PFSK-1 (cell line): Measurements from ENCODE around the gene WDR54.

Source experiments
- FOXP2 ChIP-seq: optimal IDR thresholded peaks from 2 replicates; pipeline ENCODE3; 2011; ENCODE audit warnings: borderline replicate concordance, control low read depth, inconsistent platforms; ENCODE audit not compliant: insufficient read depth; ENCODE audit errors: extremely low read length, extremely low read depth
- POLR2AphosphoS5 ChIP-seq: IDR thresholded peaks from 2 replicates; pipeline ENCODE4 v1.6.1; 2012; ENCODE audit warnings: low read depth, mild to moderate bottlenecking, control low read depth, low read length, moderate library complexity
- SIN3A ChIP-seq: IDR thresholded peaks from 2 replicates; pipeline ENCODE4 v1.6.1; 2012; ENCODE audit warnings: mild to moderate bottlenecking, low read length, moderate library complexity, borderline replicate concordance; ENCODE audit not compliant: insufficient read depth
- TAF1 ChIP-seq: IDR thresholded peaks from 2 replicates; pipeline ENCODE4 v1.6.1; 2012; ENCODE audit warnings: low read length, control low read depth, borderline replicate concordance; ENCODE audit not compliant: insufficient read depth
- TF ChIP-seq, protein P1 (sequence below), 2 experiments: IDR thresholded peaks; 2 replicates each; pipeline versions ENCODE4 v1.6.1 to v1.8.0; 2011 to 2012; ENCODE audit warnings: low read depth in 2 of 2, low read length in 2 of 2, control low read depth in 1 of 2, inconsistent platforms in 1 of 2, mild to moderate bottlenecking in 1 of 2, moderate library complexity in 1 of 2; ENCODE audit not compliant: insufficient read depth in 1 of 2

The WDR54 gene

DNA sequence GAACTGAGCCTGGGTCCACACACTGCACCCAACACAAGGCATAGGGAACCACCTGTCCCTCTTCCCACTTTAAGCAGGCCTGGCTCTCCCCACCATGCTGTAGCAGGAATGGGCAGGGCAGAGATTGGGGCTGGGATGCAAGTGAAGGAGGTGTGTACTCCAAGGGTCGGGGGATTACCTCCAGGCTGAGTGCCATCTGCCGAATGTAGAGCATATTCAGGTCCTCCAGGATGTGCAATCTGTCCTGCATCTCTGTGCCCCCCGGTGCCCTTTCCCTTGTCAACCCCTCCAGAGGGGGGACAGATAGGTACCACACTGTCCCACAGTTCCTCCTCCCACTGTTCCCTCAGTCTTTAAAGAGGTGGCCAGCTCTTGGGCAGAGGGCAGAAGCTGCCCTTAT, 17.8 kb downstream of the WDR54 start:
- TF ChIP-seq SIN3A: no peak
- no peak for TF ChIP-seq FOXP2
- TF ChIP-seq TAF1: no peak
- TF ChIP-seq, protein P1, sequence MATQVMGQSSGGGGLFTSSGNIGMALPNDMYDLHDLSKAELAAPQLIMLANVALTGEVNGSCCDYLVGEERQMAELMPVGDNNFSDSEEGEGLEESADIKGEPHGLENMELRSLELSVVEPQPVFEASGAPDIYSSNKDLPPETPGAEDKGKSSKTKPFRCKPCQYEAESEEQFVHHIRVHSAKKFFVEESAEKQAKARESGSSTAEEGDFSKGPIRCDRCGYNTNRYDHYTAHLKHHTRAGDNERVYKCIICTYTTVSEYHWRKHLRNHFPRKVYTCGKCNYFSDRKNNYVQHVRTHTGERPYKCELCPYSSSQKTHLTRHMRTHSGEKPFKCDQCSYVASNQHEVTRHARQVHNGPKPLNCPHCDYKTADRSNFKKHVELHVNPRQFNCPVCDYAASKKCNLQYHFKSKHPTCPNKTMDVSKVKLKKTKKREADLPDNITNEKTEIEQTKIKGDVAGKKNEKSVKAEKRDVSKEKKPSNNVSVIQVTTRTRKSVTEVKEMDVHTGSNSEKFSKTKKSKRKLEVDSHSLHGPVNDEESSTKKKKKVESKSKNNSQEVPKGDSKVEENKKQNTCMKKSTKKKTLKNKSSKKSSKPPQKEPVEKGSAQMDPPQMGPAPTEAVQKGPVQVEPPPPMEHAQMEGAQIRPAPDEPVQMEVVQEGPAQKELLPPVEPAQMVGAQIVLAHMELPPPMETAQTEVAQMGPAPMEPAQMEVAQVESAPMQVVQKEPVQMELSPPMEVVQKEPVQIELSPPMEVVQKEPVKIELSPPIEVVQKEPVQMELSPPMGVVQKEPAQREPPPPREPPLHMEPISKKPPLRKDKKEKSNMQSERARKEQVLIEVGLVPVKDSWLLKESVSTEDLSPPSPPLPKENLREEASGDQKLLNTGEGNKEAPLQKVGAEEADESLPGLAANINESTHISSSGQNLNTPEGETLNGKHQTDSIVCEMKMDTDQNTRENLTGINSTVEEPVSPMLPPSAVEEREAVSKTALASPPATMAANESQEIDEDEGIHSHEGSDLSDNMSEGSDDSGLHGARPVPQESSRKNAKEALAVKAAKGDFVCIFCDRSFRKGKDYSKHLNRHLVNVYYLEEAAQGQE (IDR thresholded peaks at IDR 0.05; ENCODE audit: insufficient read depth in 1 of 2, low read depth in 2 of 2, low read length in 2 of 2): no peak
- no peak for TF ChIP-seq POLR2AphosphoS5

DNA sequence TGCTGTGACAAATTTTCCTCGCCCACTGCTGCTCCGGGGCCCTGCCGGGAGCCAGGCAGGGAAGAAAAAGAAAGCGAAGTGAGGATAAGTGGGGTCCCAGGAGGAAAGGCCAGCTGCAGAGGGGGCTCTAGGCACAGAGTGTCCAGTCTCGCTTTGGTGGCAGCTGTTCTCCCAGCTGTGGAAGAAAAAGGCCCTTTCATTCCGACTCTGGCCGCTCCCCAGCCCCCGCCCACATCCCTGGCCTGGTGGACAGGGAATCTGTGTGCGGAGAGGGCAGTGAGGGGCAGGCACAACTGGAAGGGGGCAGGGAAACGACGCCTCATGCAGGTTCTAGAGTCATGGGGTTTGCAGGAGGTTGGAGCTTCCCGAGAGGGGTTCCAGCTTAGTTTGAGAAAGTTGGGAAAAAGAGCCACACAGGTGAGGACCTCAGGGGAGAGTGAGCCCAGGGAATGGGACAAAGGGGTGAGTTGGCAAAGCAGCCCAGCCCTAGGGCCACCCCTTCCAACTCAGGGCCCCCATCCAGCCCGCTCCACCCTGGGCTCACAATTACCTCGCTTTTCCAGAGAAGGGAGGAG, 18.4 kb downstream of the WDR54 start:
- TF ChIP-seq POLR2AphosphoS5 (no peak; the same call in 1 of the 2 replicates), SIN3A (no peak)

DNA sequence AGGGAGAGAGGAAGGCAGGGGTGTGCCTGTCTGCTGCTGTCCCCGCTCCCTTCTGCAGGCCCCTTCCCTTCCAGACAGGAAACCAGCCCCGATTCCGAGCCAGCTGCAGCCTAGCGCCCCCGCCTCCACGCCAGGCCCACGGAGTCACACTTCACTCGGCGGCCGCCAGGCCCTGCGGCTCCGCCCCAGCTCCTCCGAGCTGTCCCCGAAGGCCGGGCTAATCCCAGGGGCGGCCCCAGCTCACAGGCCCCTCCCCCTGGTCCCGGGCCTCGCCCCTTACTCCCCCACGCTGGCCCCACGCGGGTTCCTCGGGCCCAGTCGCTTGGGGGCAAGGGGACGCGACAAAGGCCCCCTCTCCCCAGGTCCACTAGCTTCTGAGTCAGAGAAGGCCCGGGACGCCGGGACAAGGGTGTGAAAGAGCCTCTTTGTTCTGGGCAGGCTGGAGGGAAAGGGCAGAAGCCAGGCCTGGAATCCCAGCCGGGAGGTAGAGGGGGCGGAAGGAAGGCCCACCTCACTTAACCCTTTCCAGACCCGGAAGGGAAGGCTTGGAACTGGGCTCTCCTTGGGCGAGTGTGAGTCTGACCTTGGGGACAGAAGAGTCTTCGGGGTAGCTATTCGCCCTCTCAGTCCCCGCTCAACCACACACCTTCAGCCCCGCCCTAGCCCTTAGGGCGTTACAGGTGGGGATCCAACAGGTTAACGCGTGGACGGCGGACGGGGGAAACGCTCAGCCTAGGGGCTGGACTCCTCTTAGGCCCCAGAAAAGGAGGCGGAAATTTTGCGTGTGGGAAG, 19.0 kb downstream of the WDR54 start:
- TF ChIP-seq, protein P1 (IDR thresholded peaks at IDR 0.05; ENCODE audit: insufficient read depth in 1 of 2, low read depth in 2 of 2, low read length in 2 of 2): 0 out of 4 replicates have a peak, but pooled peaks of 1 of the 2 experiments have one; percentile 50
- TF ChIP-seq POLR2AphosphoS5: peak; percentile 84
- peak; percentile 84; the same call in 1 of the 2 replicates for TF ChIP-seq TAF1
- TF ChIP-seq FOXP2: peak; percentile 84
- TF ChIP-seq SIN3A: peak; percentile 78; the same call in 1 of the 2 replicates

DNA sequence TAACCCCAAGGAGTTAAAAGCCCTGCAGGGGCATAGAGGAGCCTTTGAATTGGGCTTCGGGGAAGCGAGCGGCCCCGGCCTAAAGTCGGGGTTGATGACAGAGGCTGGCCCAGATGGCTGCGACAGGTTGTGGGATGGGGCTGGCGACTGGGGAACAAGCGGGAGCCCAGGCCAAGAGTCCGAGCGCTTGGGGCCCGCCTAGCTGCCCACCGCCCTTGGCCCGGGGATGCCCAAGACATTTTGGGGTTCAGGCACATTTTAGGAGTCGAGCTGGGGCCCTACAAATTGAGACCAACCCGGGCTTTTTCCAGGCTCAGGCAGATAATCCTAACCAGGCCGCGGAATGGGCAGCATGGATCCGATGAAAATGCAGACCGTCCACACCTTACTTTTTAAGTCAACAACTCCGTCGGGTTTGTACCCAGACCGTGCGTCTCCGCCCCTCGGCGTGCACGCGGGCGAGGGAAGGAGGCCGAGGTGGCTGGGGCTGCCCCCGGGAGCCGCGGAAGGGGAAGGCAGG, 19.7 kb downstream of the WDR54 start:
- TF ChIP-seq SIN3A: no peak
- no peak for TF ChIP-seq FOXP2
- TF ChIP-seq, protein P1 (IDR thresholded peaks at IDR 0.05; ENCODE audit: insufficient read depth in 1 of 2, low read depth in 2 of 2, low read length in 2 of 2): no peak
- TF ChIP-seq POLR2AphosphoS5: no peak
- TF ChIP-seq TAF1: no peak

DNA sequence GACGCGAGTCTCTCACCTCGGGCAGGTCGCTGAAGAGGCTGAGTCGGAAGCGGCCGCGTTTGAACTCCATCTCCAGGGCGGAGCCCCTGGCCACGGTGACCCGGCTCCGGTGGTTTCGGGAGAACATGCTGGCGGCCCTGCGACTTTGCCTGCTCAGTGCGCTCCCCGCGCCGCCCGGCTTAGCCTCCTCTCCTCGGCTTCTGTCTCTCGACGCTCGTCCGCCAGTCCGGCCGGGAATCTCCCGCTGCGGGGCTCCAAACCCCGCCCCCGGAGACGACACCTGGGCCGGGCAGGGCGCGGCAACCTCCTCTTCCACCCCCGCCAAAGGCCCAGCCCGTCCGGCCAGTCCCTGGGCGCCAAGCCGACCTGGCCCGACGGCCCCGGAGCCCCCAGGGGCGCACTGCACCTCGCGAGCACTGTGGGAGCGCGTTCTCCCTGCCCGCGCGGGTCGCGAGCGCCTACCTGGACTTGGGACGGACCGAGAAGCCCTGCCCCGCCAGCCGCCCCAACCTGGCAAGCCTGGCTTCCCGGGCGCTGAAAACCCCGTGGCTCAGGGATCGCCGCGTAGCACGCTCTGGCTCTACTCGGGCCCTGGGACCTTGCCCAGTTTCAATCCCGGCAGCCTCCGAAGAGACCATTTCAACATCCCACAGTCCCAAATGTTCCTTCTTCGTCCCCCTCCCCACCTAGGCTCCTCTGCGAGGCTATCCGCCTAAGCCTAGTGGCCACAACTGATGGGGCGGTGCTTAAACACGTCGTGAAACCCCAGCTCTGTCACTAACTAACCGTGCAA, 20.4 kb downstream of the WDR54 start, which contains the start of gene RTKN:
RTKN (minus strand) TSS at position 248 of the 793 bp plus-strand sequence; CDS start at position 127, 121 bp downstream.
- TF ChIP-seq, protein P1 (IDR thresholded peaks at IDR 0.05; ENCODE audit: insufficient read depth in 1 of 2, low read depth in 2 of 2, low read length in 2 of 2): no peak
- TF ChIP-seq FOXP2 (no peak), SIN3A (no peak), POLR2AphosphoS5 (no peak), TAF1 (no peak)
